Adrenal gland (tissue), 5 donors: ENCODE results near the gene WDR59.

Source experiments
- CTCF ChIP-seq, 6 experiments: fragments of 450-650 bp in 4 of 6; fragments of 200-600 bp in 2 of 6; sonication (generic) in 1 of 6; IDR thresholded peaks; 1 replicate in 5 of 6; 2 replicates in 1 of 6; pipeline versions ENCODE4 v1.5.1 to v1.8.0; 2016 to 2021; ENCODE audit warnings: antibody characterized with exemption in 6 of 6, mild to moderate bottlenecking in 2 of 6, moderate library complexity in 1 of 6
- POLR2A ChIP-seq, 2 donors: fragments of 450-650 bp; IDR thresholded peaks; one replicate each; pipeline ENCODE4 v1.6.1; 2017; ENCODE audit warnings: antibody characterized with exemption in 2 of 2, mild to moderate bottlenecking in 2 of 2, moderate library complexity in 1 of 2
- donor health status: DM: no; HTN: no; CAD: no.

- TF ChIP-seq CTCF (IDR thresholded peaks at IDR 0.05), result no peak
- TF ChIP-seq POLR2A (IDR thresholded peaks at IDR 0.05), result no peak
Measured at GRCh38 chr16:74836111-74836671, 148.7 kb downstream of the WDR59 start.
